SK-N-SH (cell line): ENCODE results near the gene BRD7.
A peak's percentile ranks its signal among the peaks of the same experiment; 100 is the strongest.

Experiments
- CHD2 ChIP-seq: fragments of 150-350 bp; IDR thresholded peaks from 2 replicates; pipeline ENCODE4 v1.6.1; 2018; ENCODE audit warnings: low read length; ENCODE audit not compliant: partially characterized antibody
- CTCF ChIP-seq: fragments of 200-600 bp; sonication (generic); IDR thresholded peaks from 2 replicates; pipeline ENCODE4 v1.6.1; 2017; ENCODE audit warnings: antibody characterized with exemption, mild to moderate bottlenecking, moderate library complexity
- EP300 ChIP-seq, 2 experiments: IDR thresholded peaks; 2 replicates each; pipeline versions ENCODE4 v1.4.0 to v1.6.1; 2012; ENCODE audit warnings: borderline replicate concordance in 1 of 2, low read depth in 1 of 2, low read length in 1 of 2
- EZH2phosphoT487 ChIP-seq: fragments of 200-600 bp; sonication (generic); IDR thresholded peaks from 2 replicates; pipeline ENCODE4 v1.6.1; 2017; ENCODE audit warnings: low read depth, mixed run types, mild to moderate bottlenecking, antibody characterized with exemption, moderate library complexity, borderline replicate concordance
- GATA2 ChIP-seq: sonication (generic); formaldehyde crosslinking; IDR thresholded peaks from 2 replicates; pipeline ENCODE4 v1.5.0; 2020; ENCODE audit warnings: mild to moderate bottlenecking, missing genetic modification reagents
- NFIC ChIP-seq: IDR thresholded peaks from 2 replicates; pipeline ENCODE4 v1.4.0; 2012; ENCODE audit warnings: borderline replicate concordance
- NRF1 ChIP-seq: IDR thresholded peaks from 2 replicates; pipeline ENCODE4 v1.6.1; 2012; ENCODE audit warnings: low read depth, mild to moderate bottlenecking, low read length
- POLR2AphosphoS5 ChIP-seq: IDR thresholded peaks from 2 replicates; pipeline ENCODE4 v1.6.1; 2012; ENCODE audit warnings: low read depth, low read length
- RAD21 ChIP-seq: IDR thresholded peaks from 2 replicates; pipeline ENCODE4 v1.6.1; 2012; ENCODE audit warnings: mild to moderate bottlenecking, low read length
- RFX5 ChIP-seq: IDR thresholded peaks from 2 replicates; pipeline ENCODE4 v1.6.1; 2012; ENCODE audit warnings: mild to moderate bottlenecking, improper control_type of control experiment, low read length
- USF1 ChIP-seq: IDR thresholded peaks from 2 replicates; pipeline ENCODE4 v1.4.0; 2012; ENCODE audit warnings: low read depth, borderline replicate concordance
- YY1 ChIP-seq: IDR thresholded peaks from 2 replicates; pipeline ENCODE4 v1.4.0; 2012; ENCODE audit warnings: low read depth, mild to moderate bottlenecking
- TF ChIP-seq, protein P1 (sequence below): IDR thresholded peaks from 2 replicates; pipeline ENCODE4 v1.4.0; 2012; ENCODE audit warnings: low read depth, borderline replicate concordance
- TF ChIP-seq, protein P2 (sequence below): IDR thresholded peaks from 2 replicates; pipeline ENCODE4 v1.6.1; 2012; ENCODE audit warnings: mild to moderate bottlenecking, low read depth, low read length, moderate library complexity

DNA sequence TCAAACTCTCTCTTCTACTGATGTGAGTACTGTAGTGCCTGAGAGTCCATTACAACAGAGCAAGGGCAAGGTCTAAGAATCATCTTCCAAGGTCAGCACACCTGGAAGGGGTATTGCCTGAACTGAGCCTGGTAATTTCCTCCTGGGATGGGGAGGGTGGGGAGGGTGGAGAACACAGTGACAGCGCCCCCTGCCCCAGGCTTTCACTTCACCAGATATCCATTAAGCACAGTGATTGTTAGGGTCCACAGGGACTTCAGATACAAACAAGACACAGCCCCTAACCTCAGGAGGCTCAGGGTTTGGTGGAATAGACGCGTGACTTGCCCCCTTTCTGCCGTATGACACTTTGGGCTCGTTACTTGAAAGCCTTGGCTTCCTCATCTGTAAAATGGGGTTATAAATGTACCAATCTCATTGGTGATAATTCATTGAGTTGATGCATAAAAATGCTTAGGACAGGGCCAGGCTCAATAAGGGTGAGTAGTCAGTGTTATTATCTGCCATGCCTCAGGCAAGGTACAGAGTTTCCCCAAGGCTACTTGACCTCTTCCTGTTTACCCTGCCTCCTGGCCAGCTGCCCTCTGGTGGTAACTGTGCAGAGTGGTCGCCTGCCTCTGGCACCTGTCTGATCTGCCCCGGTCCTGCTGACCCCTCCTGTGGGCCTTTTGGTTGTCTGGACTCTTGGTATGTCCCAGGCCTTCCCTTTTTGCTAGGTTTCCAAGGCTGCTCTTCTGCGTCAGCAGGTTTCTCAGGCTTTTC is 13.1 kb upstream of the BRD7 start:
- TF ChIP-seq CTCF (peak; percentile 12; the same call in 1 of the 2 replicates), EZH2phosphoT487 (no peak), GATA2 (CRISPR knock-in tag) (no peak), YY1 (no peak), RAD21 (no peak), CHD2 (no peak), EP300 (IDR thresholded peaks at IDR 0.05; ENCODE audit: borderline replicate concordance in 1 of 2, low read depth in 1 of 2, low read length in 1 of 2) (no peak), USF1 (no peak), NFIC (no peak), NRF1 (no peak), RFX5 (no peak), POLR2AphosphoS5 (no peak)
- TF ChIP-seq, protein P1, sequence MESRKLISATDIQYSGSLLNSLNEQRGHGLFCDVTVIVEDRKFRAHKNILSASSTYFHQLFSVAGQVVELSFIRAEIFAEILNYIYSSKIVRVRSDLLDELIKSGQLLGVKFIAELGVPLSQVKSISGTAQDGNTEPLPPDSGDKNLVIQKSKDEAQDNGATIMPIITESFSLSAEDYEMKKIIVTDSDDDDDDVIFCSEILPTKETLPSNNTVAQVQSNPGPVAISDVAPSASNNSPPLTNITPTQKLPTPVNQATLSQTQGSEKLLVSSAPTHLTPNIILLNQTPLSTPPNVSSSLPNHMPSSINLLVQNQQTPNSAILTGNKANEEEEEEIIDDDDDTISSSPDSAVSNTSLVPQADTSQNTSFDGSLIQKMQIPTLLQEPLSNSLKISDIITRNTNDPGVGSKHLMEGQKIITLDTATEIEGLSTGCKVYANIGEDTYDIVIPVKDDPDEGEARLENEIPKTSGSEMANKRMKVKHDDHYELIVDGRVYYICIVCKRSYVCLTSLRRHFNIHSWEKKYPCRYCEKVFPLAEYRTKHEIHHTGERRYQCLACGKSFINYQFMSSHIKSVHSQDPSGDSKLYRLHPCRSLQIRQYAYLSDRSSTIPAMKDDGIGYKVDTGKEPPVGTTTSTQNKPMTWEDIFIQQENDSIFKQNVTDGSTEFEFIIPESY = no peak
- TF ChIP-seq, protein P2, sequence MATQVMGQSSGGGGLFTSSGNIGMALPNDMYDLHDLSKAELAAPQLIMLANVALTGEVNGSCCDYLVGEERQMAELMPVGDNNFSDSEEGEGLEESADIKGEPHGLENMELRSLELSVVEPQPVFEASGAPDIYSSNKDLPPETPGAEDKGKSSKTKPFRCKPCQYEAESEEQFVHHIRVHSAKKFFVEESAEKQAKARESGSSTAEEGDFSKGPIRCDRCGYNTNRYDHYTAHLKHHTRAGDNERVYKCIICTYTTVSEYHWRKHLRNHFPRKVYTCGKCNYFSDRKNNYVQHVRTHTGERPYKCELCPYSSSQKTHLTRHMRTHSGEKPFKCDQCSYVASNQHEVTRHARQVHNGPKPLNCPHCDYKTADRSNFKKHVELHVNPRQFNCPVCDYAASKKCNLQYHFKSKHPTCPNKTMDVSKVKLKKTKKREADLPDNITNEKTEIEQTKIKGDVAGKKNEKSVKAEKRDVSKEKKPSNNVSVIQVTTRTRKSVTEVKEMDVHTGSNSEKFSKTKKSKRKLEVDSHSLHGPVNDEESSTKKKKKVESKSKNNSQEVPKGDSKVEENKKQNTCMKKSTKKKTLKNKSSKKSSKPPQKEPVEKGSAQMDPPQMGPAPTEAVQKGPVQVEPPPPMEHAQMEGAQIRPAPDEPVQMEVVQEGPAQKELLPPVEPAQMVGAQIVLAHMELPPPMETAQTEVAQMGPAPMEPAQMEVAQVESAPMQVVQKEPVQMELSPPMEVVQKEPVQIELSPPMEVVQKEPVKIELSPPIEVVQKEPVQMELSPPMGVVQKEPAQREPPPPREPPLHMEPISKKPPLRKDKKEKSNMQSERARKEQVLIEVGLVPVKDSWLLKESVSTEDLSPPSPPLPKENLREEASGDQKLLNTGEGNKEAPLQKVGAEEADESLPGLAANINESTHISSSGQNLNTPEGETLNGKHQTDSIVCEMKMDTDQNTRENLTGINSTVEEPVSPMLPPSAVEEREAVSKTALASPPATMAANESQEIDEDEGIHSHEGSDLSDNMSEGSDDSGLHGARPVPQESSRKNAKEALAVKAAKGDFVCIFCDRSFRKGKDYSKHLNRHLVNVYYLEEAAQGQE = no peak
